Measurements from ENCODE around the gene PHYHIPL.

- TF ChIP-seq, protein P1, sequence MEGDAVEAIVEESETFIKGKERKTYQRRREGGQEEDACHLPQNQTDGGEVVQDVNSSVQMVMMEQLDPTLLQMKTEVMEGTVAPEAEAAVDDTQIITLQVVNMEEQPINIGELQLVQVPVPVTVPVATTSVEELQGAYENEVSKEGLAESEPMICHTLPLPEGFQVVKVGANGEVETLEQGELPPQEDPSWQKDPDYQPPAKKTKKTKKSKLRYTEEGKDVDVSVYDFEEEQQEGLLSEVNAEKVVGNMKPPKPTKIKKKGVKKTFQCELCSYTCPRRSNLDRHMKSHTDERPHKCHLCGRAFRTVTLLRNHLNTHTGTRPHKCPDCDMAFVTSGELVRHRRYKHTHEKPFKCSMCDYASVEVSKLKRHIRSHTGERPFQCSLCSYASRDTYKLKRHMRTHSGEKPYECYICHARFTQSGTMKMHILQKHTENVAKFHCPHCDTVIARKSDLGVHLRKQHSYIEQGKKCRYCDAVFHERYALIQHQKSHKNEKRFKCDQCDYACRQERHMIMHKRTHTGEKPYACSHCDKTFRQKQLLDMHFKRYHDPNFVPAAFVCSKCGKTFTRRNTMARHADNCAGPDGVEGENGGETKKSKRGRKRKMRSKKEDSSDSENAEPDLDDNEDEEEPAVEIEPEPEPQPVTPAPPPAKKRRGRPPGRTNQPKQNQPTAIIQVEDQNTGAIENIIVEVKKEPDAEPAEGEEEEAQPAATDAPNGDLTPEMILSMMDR (IDR thresholded peaks at IDR 0.05) = no peak
- no peak for TF ChIP-seq POLR2A (IDR thresholded peaks at IDR 0.05)
Measured at GRCh38 chr10:59290448-59290847, 114.0 kb downstream of the PHYHIPL start.

All from lower leg skin (tissue), 3 donors.